GM12873 (cell line): ENCODE results near the gene CERS2.

Source experiments
- TF ChIP-seq, protein P1 (sequence below): IDR thresholded peaks from 2 replicates; pipeline ENCODE4 v1.5.1; 2012; ENCODE audit warnings: low read depth, mild to moderate bottlenecking, moderate library complexity, low read length, control low read depth; ENCODE audit not compliant: insufficient read depth; ENCODE audit errors: missing control alignments

CERS2 gene

GRCh38 chr1:150965605-150966004 lies 9.0 kb downstream of the CERS2 start:
- TF ChIP-seq, protein P1, sequence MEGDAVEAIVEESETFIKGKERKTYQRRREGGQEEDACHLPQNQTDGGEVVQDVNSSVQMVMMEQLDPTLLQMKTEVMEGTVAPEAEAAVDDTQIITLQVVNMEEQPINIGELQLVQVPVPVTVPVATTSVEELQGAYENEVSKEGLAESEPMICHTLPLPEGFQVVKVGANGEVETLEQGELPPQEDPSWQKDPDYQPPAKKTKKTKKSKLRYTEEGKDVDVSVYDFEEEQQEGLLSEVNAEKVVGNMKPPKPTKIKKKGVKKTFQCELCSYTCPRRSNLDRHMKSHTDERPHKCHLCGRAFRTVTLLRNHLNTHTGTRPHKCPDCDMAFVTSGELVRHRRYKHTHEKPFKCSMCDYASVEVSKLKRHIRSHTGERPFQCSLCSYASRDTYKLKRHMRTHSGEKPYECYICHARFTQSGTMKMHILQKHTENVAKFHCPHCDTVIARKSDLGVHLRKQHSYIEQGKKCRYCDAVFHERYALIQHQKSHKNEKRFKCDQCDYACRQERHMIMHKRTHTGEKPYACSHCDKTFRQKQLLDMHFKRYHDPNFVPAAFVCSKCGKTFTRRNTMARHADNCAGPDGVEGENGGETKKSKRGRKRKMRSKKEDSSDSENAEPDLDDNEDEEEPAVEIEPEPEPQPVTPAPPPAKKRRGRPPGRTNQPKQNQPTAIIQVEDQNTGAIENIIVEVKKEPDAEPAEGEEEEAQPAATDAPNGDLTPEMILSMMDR, result no peak

DNA sequence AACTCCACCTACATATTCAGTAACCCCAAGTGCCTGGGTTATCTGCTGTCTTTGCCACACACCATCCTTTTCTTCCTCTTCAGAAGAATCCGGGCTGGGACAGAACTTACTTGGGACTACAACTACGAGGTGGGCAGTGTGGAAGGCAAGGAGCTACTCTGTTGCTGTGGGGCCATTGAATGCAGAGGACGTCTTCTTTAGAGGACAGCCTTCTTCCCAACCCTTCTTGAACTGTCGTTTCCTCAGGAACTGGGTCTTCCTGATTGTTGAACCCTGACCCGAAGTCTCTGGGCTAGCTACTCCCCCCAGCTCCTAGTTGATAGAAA lies 10.5 kb downstream of the CERS2 start:
- TF ChIP-seq, protein P1, result no peak

DNA sequence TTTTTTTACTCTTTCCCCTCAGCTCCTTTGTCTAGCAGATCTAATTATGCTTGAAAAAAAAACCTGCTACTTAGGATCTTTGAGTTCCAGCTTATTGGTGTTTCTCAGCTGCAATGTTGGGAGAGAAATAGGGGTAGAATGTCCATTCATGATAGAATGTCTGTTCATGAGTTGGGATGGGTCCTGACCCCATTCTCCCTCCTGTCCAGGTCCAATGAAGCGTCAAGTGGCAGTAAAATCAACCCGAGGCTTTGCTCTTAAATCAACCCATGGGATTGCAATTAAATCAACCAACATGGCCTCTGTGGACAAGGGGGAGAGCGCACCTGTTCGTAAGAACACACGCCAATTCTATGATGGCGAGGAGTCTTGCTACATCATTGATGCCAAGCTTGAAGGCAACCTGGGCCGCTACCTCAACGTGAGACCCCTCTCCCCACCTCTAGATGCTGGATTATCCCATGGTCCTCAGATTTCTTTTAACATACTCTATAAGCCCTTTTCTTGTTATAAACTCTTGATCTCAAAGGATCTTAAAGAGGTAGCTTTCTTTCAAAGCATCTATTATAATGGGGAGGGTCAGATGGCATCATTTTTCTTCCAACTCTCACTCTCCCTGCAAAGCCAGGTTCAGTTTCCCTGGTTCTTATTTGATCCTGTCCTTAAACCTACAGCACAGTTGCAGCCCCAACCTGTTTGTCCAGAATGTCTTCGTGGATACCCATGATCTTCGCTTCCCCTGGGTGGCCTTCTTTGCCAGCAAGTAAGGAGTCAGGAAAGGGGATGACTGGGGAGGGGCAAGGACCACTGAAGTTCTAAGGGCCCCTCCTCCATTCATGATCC lies 11.1 kb downstream of the CERS2 start:
- TF ChIP-seq, protein P1, result no peak

GRCh38 chr1:150961756-150962155 lies 12.9 kb downstream of the CERS2 start:
- TF ChIP-seq, protein P1, result no peak

DNA sequence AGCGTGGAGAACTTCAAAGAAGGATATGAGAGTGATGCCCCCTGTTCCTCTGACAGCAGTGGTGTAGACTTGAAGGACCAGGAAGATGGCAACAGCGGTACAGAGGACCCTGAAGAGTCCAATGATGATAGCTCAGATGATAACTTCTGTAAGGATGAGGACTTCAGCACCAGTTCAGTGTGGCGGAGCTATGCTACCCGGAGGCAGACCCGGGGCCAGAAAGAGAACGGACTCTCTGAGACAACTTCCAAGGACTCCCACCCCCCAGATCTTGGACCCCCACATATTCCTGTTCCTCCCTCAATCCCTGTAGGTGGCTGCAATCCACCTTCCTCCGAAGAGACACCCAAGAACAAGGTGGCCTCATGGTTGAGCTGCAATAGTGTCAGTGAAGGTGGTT lies 14.0 kb downstream of the CERS2 start:
- TF ChIP-seq, protein P1, result no peak

- TF ChIP-seq, protein P1, result no peak
Observed at GRCh38 chr1:150957666-150958065, 17.0 kb downstream of the CERS2 start.

GRCh38 chr1:150955280-150955679 lies 19.4 kb downstream of the CERS2 start:
- TF ChIP-seq, protein P1, result no peak
